ENCODE measurements around the gene NOXA1. TPM values are rescaled to one million over a fixed set of nuclear protein-coding genes. Genes with fewer than 3 reads are reported as not detected.
"Not testable (repeated sequence)": the region's sequence is repeated elsewhere in the genome, so short reads cannot be mapped to it uniquely, and the experiment has no call there.

The NOXA1 gene
- total RNA-seq, 2 donors from 2014 or later = 2.0 to 2.7 TPM

GRCh38 chr9:137386507-137387113 lies 36.6 kb upstream of the NOXA1 start:
- intact Hi-C loops (cut with DNase I) = not testable (repeated sequence)
- DNase-seq (ENCODE audit: low spot score) = peak; percentile 44

- DNase-seq (ENCODE audit: low spot score) = no peak
- intact Hi-C loops (cut with DNase I) = no loop called here
These were observed 35.9 kb upstream of the NOXA1 start for GRCh38 chr9:137387114-137387890.

DNA sequence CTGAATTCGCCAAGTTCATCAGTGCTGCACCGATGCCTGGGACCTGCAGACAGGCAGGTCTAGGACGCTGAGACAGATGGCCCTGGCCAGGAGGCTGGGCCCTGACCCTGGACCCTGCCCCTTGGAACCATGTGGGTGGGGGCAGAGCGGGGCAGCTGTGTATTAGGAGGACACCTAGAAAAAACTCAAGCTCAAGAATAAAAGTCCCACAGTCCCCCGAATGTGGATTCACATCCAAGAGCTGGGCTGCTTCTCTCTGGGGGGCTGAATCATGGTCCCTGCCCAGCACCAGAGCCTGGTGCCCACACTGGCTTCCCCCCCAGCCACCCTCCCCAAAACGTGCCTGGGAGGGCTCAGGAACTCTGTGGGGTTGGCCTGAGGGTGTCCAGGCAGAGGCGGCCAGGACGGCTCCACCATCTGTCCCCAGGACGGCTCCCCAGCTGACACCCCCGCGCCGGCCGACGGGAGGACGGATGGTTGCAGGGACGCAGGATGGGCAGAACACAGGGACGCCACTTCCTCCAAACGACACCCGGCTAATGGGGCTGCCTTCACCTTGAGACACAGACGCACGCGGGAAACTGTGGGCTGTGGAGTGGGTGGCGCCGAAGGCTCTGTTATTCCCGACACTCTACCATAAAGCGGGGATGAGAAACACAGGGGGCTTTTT lies 35.2 kb upstream of the NOXA1 start:
- DNase-seq (ENCODE audit: low spot score) = no peak
- intact Hi-C loops (cut with DNase I) = no loop called here

DNA sequence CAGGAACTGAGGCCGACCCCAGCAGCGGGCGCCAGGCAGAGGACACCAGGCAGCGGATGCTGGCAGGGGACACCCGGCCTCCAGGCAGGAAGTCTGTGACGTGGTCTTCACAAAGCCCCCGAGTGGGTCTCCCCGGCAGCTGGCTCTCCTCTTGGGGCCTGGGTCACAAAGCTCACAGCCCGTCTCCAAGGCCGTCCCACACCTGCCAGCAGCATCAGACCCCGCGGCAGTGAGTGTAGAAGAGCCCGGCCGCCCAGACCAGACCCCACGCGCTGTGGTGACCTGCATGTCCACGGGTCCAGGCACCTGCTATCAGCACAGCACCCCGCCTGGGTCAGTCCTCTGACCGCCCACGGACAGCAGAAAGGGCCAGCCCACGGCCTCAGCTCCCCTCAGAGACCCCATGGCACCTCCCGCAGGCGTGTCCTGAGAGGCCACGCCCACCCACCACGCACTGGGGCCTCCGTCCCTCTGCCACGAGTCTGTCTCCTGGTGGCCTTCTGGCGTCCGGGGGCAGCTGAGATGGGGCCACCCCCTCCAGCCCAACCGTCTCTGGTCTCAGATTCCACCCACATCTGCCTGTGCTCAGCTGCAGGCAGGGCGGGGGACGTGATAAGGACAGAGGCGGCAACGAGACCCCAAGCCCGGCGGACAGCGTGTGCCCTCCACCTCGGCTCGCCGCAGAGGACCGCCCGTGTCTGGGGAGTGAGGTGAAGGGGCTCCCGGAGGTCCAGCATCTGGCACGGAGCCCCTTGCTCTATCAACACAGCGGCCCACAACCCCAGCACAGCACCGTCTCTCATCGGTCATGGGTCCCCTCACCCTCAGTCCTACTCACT lies 34.4 kb upstream of the NOXA1 start:
- DNase-seq (ENCODE audit: low spot score) = no peak
- intact Hi-C loops (cut with DNase I) = no loop called here

DNA sequence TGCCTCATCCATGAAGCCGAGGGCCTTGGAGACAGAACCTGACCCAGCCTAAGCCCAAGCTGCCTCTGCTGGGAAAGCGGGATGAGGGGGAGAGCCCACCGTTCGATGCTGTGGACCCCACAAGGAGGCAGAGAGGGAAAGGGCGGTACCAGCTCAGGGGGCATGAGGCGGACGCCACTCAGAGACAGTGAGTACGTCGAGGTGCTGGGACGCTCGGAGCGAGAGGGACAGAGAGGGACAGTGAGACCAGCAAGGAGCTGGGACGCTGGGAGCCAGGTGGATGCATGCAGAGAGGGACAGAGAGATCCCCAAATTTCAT lies 33.8 kb upstream of the NOXA1 start:
- intact Hi-C loops (cut with DNase I) = no loop called here

GRCh38 chr9:137390553-137391410 lies 32.4 kb upstream of the NOXA1 start:
- DNase-seq (ENCODE audit: low spot score) = no peak

More for the DNA sequence above, 33.8 kb upstream of the NOXA1 start:
- DNase-seq (ENCODE audit: low spot score) = no peak

DNA sequence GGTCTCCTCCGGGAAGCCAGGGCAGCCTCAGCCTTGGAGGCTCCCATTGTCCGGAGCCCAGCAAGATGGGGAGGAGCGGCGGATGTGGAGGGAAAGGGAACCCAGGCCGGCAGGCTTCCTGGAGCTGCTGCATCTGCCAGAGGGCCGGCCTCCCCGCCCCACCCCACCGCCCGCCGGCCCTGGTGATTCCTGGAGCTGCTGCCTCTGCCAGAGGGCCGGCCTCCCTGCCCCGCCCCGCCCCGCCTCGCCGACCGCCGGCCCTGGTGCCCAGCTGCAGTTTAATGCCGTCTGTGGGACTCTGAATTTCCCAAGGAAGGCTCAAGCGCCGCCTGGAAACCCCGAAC lies 31.8 kb upstream of the NOXA1 start:
- intact Hi-C loops (cut with DNase I) = no loop called here
- DNase-seq (ENCODE audit: low spot score) = no peak

More at GRCh38 chr9:137390553-137391410, 32.4 kb upstream of the NOXA1 start:
- intact Hi-C loops (cut with DNase I) = no loop called here

DNA sequence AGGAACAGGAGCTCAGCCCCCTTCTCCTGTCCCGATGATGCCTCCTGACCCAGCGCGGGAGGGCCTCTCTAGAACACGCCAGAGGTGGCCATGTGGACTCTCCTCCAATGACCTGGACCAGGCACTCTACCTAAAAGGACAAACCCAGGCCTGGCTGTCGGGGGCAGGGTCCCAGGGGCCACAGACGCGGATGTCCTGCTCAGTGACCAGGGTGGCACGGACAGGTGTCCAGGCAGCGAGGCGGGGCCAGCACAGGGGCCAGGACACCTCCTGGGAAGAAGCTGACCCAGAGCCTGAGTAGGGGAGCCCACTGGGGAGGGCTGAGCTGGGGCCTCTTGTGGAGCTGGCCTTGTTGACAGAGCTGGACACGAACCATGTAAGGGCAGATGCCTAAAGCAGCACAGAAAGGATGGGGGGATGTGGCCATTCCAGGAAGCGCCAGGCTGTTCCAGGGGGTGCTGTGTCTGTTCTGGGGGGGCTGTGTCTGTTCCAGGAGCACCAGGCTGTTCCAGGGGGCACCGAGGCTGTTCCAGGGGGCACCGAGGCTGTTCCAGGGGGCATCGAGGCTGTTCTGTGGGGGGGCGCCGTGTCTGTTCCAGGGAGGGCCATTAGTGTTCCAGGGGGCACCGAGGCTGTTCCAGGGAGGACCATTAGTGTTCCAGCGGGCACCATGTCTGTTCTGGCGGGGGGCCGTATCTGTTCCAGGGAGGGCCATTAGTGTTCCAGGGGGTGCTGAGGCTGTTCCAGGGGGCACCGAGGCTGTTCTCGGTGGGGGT lies 30.8 kb upstream of the NOXA1 start:
- no peak for DNase-seq (ENCODE audit: low spot score)
- intact Hi-C loops (cut with DNase I) = no loop called here

DNA sequence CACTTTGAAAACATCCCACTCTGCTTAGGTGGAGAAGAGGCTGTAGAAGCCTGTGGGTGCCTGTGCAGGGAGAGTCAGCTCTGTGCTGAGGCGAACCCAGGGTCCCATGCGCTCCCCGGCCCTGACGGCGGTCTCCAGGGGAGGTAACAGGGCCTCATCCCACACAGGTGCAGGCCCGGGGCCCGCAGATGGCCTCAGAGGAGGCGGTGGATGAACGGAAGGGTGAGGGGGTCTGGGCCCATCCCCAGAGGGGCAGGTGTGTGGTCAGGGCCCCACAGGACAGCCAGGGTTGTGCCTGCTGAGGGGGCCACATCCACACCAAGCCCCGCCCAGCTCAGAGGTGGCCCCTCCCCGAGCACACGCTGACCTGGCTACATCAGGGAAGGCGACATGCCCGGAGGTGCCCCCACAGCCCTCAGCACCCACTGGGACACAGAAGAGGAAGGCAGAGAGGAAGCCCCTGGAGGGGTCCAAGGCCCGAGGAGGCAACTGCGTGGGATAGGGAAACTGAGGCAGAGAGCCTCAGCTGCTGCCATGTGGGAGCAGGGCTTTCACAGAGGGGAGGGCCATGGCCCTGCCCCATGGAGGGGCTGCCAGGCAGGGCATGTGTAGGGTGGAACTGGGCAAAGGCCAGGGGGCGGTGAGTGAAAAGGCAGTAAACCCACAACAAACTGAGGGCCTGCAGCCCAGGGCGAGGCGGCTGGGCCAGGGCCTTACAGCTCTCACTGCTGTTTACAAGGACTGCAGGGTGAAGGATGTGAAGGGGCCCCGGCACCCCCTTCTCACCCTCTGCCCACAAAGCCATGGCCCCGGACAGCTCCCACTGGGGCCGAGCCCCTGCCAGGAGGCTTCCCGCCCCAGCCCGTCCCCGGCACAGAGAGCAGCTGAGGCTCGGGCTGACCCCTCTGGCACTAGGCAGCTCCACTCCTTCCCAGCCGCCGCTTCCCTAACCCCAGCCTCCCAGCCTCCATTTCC lies 29.7 kb upstream of the NOXA1 start:
- DNase-seq (ENCODE audit: low spot score) = no peak
- intact Hi-C loops (cut with DNase I) = no loop called here

GRCh38 chr9:137394866-137395665 lies 28.1 kb upstream of the NOXA1 start:
- DNase-seq (ENCODE audit: low spot score) = peak; percentile 57
- intact Hi-C loops (cut with DNase I) = no loop called here

- intact Hi-C loops (cut with DNase I) = no loop called here
These were observed 27.6 kb upstream of the NOXA1 start for GRCh38 chr9:137395666-137396010.

DNA sequence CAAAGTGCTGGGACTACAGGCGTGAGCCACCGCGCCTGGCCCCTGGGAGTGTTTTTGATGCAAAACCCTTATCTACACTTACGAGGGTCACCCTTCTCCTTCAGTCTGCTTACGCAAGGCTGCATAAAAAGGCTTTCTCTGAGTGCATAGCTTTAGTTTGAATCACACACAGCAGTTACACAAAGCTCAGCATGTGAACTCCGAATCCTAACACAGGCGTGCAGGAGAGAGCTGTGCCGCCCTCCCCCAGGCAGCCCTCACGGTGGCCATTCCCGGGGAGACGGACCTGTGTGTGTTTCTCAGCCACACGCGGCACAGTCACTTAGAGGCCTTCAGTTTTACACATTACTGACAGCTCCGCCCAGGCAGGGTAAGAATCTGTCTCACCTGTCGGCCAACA lies 27.0 kb upstream of the NOXA1 start:
- DNase-seq (ENCODE audit: low spot score) = no peak
- intact Hi-C loops (cut with DNase I) = no loop called here

More at GRCh38 chr9:137395666-137396010, 27.6 kb upstream of the NOXA1 start:
- no peak for DNase-seq (ENCODE audit: low spot score)

GRCh38 chr9:137396634-137397367 lies 26.4 kb upstream of the NOXA1 start:
- intact Hi-C loops (cut with DNase I) = no loop called here
- no peak for DNase-seq (ENCODE audit: low spot score)

DNA sequence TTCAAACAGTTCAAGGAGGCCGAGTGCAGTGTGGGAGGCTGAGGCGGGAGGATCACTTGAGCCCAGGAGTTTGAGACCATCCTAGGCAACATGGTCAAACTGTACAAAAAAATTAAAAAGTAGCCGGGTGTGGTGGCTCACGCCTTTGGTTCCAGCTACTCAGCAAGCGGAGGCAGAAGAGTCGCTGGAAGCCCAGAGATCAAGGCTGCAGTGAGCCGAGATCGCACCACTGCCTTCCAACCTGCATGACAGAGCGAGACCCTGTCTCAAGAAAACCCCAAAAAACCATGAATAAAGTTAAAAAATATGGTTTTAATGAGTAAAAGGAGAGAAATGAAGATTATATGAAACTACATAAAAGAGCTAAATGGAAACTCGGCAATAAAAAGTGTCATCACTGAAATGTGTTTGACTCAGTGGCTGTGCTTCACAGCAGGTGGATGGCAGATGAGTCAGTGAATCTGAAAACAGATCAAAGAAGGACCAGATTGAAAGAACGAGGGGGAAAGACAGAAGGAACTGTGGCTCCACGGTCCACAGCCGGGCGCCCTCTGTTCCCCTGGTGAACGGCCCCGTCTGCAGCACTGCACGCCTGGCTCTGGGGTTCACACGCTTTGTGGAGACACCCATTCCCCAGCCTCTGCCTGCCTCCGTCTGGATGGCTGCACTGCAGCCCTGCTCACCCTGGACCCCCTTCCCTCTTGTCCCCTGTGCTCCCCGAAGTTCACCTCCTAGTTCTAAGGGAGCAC lies 25.3 kb upstream of the NOXA1 start:
- intact Hi-C loops (cut with DNase I) = no loop called here
- no peak for DNase-seq (ENCODE audit: low spot score)

Data from posterior vena cava (tissue), 2 donors.